WTC11 (cell line): ENCODE results near the gene RFC2. TPM values are rescaled to one million over a fixed set of nuclear protein-coding genes. Genes with fewer than 3 reads are reported as not detected.

Source experiments
- ATAC-seq: fragments of 200-7000 bp; cut with Tn5 transposase; 2 replicates; pipeline ENCODE4 v1.10.0; 2021; ENCODE audit warnings: mild to moderate bottlenecking, moderate library complexity
- CTCF ChIA-PET: fragments of 300-600 bp; sonication (Branson Sonifier 250); formaldehyde crosslinking; loops from one replicate; lab custom pipeline; 2021; ENCODE audit warnings: antibody characterized with exemption; lab: Charles Lee
- POLR2A ChIA-PET: fragments of 350-600 bp; sonication (Branson Sonifier 250); formaldehyde crosslinking; loops from one replicate; lab custom pipeline; 2021; ENCODE audit warnings: antibody characterized with exemption; lab: Charles Lee
- DNase-seq: peaks from one replicate; pipeline ENCODE4 v3.0.0; 2021; ENCODE audit warnings: low spot score
- H3K27ac Mint-ChIP-seq: 2 replicates; pipeline ENCODE4 v1.8.0; 2021; ENCODE audit warnings: mixed read lengths
- H3K27me3 Mint-ChIP-seq: 2 replicates; pipeline ENCODE4 v1.8.0; 2021; ENCODE audit warnings: low read depth, mild to moderate bottlenecking, moderate library complexity, mixed read lengths
- H3K36me3 Mint-ChIP-seq: 2 replicates; pipeline ENCODE4 v1.8.0; 2021; ENCODE audit warnings: mixed read lengths
- H3K4me1 Mint-ChIP-seq: 2 replicates; pipeline ENCODE4 v1.8.0; 2022; ENCODE audit warnings: mixed read lengths
- H3K4me3 Mint-ChIP-seq: 2 replicates; pipeline ENCODE4 v1.8.0; 2021; ENCODE audit warnings: mild to moderate bottlenecking, moderate library complexity, mixed read lengths
- H3K9me3 Mint-ChIP-seq: 2 replicates; pipeline ENCODE4 v1.8.0; 2021; ENCODE audit warnings: mixed read lengths
- ARID4B ChIP-seq: sonication (generic); formaldehyde crosslinking; IDR thresholded peaks from 2 replicates; pipeline ENCODE4 v1.8.0; 2023; ENCODE audit warnings: missing genetic modification reagents, mild to moderate bottlenecking, borderline replicate concordance
- ATF1 ChIP-seq: sonication (generic); formaldehyde crosslinking; IDR thresholded peaks from 2 replicates; pipeline ENCODE4 v1.8.1; 2023; ENCODE audit warnings: mild to moderate bottlenecking, moderate library complexity, missing genetic modification reagents
- CBFB ChIP-seq: sonication (generic); formaldehyde crosslinking; IDR thresholded peaks from 2 replicates; pipeline ENCODE4 v1.8.1; 2022; ENCODE audit warnings: mild to moderate bottlenecking, low read depth, missing genetic modification reagents
- CREM ChIP-seq: sonication (generic); formaldehyde crosslinking; IDR thresholded peaks from 2 replicates; pipeline ENCODE4 v1.8.1; 2022; ENCODE audit warnings: mild to moderate bottlenecking, missing genetic modification reagents, moderate library complexity
- ESRRA ChIP-seq: sonication (generic); formaldehyde crosslinking; IDR thresholded peaks from 2 replicates; pipeline ENCODE4 v1.8.1; 2022; ENCODE audit warnings: mild to moderate bottlenecking, missing genetic modification reagents, borderline replicate concordance
- IRF2 ChIP-seq: sonication (generic); formaldehyde crosslinking; IDR thresholded peaks from 2 replicates; pipeline ENCODE4 v1.8.0; 2022; ENCODE audit warnings: low read depth, missing genetic modification reagents, borderline replicate concordance
- JUN ChIP-seq: sonication (generic); formaldehyde crosslinking; IDR thresholded peaks from 2 replicates; pipeline ENCODE4 v1.8.0; 2023; ENCODE audit warnings: mild to moderate bottlenecking, missing genetic modification reagents
- MYBL2 ChIP-seq: sonication (generic); formaldehyde crosslinking; IDR thresholded peaks from 2 replicates; pipeline ENCODE4 v1.8.1; 2023; ENCODE audit warnings: mild to moderate bottlenecking, moderate library complexity, missing genetic modification reagents
- NFE2L1 ChIP-seq: sonication (generic); formaldehyde crosslinking; IDR thresholded peaks from 2 replicates; pipeline ENCODE4 v1.8.1; 2023; ENCODE audit warnings: missing genetic modification reagents
- OVOL2 ChIP-seq: fragments of 250-450 bp; sonication (Bioruptor Pico); IDR thresholded peaks from 2 replicates; pipeline ENCODE4 v1.9.0; 2021; ENCODE audit warnings: mild to moderate bottlenecking, borderline replicate concordance
- SP1 ChIP-seq: sonication (generic); formaldehyde crosslinking; conservative IDR thresholded peaks from 2 replicates; pipeline ENCODE4 v1.8.1; 2022; ENCODE audit warnings: missing genetic modification reagents
- ZNF219 ChIP-seq: sonication (generic); formaldehyde crosslinking; IDR thresholded peaks from 2 replicates; pipeline ENCODE4 v1.8.0; 2023; ENCODE audit warnings: missing genetic modification reagents, mild to moderate bottlenecking, borderline replicate concordance
- total RNA-seq: library from RNA; stranded (reverse); gene quantifications from 3 replicates; pipeline ENCODE4 v1.2.3, GENCODE V29; 2021
- TF ChIP-seq, protein P1 (sequence below): sonication (generic); formaldehyde crosslinking; conservative IDR thresholded peaks from 2 replicates; pipeline ENCODE4 v1.8.1; 2023; ENCODE audit warnings: mild to moderate bottlenecking, low read depth, missing genetic modification reagents, moderate library complexity
- TF ChIP-seq, protein P2 (sequence below): fragments of 250-450 bp; sonication (Bioruptor Pico); IDR thresholded peaks from 2 replicates; pipeline ENCODE4 v1.9.0; 2021; ENCODE audit warnings: mild to moderate bottlenecking
- TF ChIP-seq, protein P3 (sequence below): sonication (generic); formaldehyde crosslinking; IDR thresholded peaks from 2 replicates; pipeline ENCODE4 v1.8.0; 2022; ENCODE audit warnings: mild to moderate bottlenecking, missing genetic modification reagents
- TF ChIP-seq, protein P4 (sequence below): sonication (generic); formaldehyde crosslinking; IDR thresholded peaks from 2 replicates; pipeline ENCODE4 v1.8.1; 2023; ENCODE audit warnings: mild to moderate bottlenecking, missing genetic modification reagents
- TF ChIP-seq, protein P5 (sequence below): sonication (generic); formaldehyde crosslinking; IDR thresholded peaks from 2 replicates; pipeline ENCODE4 v1.8.0; 2022; ENCODE audit warnings: mild to moderate bottlenecking, missing genetic modification reagents

The RFC2 gene
- total RNA-seq, 1 experiment from 2014 or later = 80.7 TPM

DNA sequence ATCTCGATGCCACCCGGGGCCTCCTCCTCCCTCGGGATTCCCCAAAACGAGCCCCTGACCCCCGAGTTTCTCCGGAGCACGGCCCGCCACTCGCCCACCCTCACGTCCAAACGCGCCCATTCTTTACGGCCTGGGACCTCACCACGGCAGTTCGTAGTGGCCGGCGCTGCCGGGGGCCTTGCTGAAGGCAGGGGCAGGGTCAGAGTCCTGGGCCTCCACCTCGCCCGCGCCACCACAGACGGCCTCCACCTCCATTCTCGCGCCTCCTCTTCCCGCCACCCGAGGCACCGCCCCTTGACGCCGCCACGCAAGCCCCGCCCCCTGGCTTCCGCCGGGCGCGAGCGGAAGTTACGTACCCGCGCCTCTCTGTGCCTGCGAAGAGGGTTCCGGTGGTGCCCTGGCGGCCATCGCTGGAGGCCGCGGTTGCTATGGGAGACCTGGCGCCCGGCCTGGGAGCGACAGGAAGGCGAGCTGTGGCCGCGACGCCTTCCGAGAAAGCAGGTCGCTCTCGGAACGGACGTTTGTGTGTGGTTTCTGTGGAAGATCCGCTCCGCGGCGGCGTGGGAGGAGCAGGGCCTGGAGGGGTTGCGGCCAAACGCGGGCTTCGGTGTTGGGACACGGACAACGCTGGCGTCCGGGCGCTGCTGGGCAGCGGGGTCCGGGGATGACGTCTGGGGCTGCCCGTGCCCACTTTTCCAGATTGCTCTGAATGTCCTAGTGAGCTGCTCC is at the start of gene RFC2 (continued):
- TF ChIP-seq, protein P1, sequence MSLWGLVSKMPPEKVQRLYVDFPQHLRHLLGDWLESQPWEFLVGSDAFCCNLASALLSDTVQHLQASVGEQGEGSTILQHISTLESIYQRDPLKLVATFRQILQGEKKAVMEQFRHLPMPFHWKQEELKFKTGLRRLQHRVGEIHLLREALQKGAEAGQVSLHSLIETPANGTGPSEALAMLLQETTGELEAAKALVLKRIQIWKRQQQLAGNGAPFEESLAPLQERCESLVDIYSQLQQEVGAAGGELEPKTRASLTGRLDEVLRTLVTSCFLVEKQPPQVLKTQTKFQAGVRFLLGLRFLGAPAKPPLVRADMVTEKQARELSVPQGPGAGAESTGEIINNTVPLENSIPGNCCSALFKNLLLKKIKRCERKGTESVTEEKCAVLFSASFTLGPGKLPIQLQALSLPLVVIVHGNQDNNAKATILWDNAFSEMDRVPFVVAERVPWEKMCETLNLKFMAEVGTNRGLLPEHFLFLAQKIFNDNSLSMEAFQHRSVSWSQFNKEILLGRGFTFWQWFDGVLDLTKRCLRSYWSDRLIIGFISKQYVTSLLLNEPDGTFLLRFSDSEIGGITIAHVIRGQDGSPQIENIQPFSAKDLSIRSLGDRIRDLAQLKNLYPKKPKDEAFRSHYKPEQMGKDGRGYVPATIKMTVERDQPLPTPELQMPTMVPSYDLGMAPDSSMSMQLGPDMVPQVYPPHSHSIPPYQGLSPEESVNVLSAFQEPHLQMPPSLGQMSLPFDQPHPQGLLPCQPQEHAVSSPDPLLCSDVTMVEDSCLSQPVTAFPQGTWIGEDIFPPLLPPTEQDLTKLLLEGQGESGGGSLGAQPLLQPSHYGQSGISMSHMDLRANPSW (CRISPR knock-in tag) = no peak
- peak; percentile 40; the same call in 1 of the 2 replicates for TF ChIP-seq CBFB (CRISPR knock-in tag)
- TF ChIP-seq NFE2L1 = peak; percentile 90; the same call in 1 of the 2 replicates
- no peak for TF ChIP-seq JUN
- TF ChIP-seq ARID4B = peak; percentile 92; the same call in 1 of the 2 replicates
- no peak for TF ChIP-seq ATF1
- TF ChIP-seq ZNF219 (CRISPR knock-in tag) = 0 out of 2 replicates have a peak, but pooled peaks have one; percentile 20
- peak; percentile 21; the same call in 1 of the 2 replicates for TF ChIP-seq MYBL2 (CRISPR knock-in tag)
- TF ChIP-seq, protein P2, sequence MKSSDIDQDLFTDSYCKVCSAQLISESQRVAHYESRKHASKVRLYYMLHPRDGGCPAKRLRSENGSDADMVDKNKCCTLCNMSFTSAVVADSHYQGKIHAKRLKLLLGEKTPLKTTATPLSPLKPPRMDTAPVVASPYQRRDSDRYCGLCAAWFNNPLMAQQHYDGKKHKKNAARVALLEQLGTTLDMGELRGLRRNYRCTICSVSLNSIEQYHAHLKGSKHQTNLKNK (CRISPR knock-in tag) = no peak
- peak; percentile 99 for TF ChIP-seq SP1 (CRISPR knock-in tag)

DNA sequence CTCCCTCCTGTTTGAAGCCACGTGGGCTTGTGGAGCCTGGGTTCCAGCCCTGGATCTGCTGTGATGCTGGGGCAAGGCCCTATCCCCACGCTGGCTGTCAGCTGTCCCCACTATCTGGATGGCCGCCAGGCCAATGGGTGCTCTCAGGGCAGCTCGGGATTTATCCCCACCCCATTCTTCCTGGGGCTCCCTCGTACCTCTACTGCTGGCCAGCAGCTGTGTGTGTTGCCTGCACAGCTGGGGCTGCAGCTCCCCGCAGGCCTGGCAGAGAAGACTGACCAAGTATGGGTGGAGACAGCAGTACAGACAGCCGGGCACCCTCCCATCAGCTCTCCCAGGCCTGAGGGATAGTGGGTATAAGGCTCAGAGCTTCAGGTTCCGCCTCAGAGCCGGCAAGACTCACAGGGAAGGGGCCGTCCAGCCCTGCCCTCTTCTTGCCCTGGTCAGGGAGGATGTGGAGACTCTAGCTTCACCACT is 48.6 kb upstream of the RFC2 start:
- CTCF ChIA-PET = interaction anchor here (0.6 to 1.5 kb wide), 5 partner anchors 21 to 103 kb away, joined by 3 to 5 read pairs (median 3); no protein-coding TSS in a partner anchor
- no peaks in the 10 kb centered on the region for H3K9me3 Mint-ChIP-seq
- POLR2A ChIA-PET = no interaction called here
- H3K27me3 Mint-ChIP-seq = no peaks in the 10 kb centered on the region
- ATAC-seq (no peak), DNase-seq (no peak)
- no peak overlapping the region for H3K4me3 Mint-ChIP-seq
- H3K36me3 Mint-ChIP-seq = no peaks in the 10 kb centered on the region
- H3K4me1 Mint-ChIP-seq = peaks cover 5% of the 10 kb centered on the region
- peak overlapping the region; percentile 65; the same call in 1 of the 2 replicates for H3K27ac Mint-ChIP-seq
- TF ChIP-seq ESRRA (CRISPR knock-in tag) = no peak
- TF ChIP-seq, protein P3, sequence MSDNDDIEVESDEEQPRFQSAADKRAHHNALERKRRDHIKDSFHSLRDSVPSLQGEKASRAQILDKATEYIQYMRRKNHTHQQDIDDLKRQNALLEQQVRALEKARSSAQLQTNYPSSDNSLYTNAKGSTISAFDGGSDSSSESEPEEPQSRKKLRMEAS (CRISPR knock-in tag) = no peak
- no peak for TF ChIP-seq ATF1
- no peak for TF ChIP-seq CREM (CRISPR knock-in tag)
- TF ChIP-seq, protein P4, sequence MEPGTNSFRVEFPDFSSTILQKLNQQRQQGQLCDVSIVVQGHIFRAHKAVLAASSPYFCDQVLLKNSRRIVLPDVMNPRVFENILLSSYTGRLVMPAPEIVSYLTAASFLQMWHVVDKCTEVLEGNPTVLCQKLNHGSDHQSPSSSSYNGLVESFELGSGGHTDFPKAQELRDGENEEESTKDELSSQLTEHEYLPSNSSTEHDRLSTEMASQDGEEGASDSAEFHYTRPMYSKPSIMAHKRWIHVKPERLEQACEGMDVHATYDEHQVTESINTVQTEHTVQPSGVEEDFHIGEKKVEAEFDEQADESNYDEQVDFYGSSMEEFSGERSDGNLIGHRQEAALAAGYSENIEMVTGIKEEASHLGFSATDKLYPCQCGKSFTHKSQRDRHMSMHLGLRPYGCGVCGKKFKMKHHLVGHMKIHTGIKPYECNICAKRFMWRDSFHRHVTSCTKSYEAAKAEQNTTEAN (CRISPR knock-in tag) = no peak
- no peak for TF ChIP-seq OVOL2
- TF ChIP-seq IRF2 (CRISPR knock-in tag) = no peak
- TF ChIP-seq CBFB (CRISPR knock-in tag) = no peak
- TF ChIP-seq, protein P5, sequence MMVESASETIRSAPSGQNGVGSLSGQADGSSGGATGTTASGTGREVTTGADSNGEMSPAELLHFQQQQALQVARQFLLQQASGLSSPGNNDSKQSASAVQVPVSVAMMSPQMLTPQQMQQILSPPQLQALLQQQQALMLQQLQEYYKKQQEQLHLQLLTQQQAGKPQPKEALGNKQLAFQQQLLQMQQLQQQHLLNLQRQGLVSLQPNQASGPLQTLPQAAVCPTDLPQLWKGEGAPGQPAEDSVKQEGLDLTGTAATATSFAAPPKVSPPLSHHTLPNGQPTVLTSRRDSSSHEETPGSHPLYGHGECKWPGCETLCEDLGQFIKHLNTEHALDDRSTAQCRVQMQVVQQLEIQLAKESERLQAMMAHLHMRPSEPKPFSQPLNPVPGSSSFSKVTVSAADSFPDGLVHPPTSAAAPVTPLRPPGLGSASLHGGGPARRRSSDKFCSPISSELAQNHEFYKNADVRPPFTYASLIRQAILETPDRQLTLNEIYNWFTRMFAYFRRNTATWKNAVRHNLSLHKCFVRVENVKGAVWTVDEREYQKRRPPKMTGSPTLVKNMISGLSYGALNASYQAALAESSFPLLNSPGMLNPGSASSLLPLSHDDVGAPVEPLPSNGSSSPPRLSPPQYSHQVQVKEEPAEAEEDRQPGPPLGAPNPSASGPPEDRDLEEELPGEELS (CRISPR knock-in tag) = no peak
